HG03280 (cell line): ENCODE data around the gene LHX4.

Source experiments
- ATAC-seq: cut with Tn5 transposase; IDR thresholded peaks from one replicate; pipeline ENCODE4 v1.9.1; 2021; ENCODE audit warnings: mild to moderate bottlenecking, moderate library complexity; ENCODE audit not compliant: unreplicated experiment

The LHX4 gene

DNA sequence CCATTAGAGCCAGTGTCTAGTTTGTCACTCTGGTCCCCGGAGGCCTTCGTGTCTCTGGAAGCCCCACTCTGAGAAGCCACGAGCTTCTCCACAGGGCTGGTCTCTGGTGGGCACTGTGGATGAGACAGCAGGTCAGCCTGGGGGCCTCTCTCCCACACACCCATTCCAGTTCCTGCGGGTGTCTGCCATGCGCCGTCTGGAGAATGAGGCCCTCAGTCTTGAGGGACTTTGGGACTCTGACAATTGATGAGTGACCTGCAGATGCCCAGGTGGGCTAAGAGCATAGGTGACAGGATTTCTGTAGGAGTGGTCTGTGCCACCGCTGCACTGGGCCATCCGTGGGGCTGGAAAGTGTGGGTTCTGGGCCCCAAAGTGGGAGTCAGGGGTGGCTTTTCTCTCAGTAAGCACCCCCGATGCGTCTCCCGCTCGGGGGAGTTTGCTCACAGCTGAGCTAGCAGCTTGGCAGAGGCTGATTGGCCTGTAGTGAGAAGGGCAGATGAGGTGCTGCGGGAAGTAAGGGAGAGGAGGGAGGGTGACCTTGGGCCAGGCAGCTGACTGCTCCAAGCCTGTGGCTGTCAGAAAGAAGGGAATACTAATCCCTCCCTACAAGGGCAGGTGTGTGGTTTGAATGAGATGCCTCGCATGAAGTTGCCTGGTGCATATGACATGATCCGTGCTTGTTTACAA lies 26.4 kb downstream of the LHX4 start:
- ATAC-seq, result no peak

DNA sequence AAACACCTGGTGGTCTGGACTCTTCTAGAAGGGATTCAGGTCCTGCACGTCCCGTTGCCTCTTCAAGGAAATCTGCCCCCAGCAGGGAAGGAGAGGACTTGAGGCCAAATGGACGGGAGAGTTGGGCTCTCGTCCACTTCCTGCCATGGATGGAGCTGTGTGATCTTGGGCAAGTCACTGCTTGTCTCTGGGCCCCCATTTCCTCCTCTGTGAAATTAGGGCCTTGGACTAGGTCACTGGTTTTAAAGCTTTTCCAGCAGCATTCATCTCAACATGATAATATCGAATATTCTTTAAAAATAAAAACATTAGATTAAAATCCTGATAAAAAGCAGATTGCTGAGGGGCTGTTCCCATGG lies 26.9 kb downstream of the LHX4 start:
- ATAC-seq, result no peak

GRCh38 chr1:180257486-180257885 lies 27.4 kb downstream of the LHX4 start:
- no peak for ATAC-seq

DNA sequence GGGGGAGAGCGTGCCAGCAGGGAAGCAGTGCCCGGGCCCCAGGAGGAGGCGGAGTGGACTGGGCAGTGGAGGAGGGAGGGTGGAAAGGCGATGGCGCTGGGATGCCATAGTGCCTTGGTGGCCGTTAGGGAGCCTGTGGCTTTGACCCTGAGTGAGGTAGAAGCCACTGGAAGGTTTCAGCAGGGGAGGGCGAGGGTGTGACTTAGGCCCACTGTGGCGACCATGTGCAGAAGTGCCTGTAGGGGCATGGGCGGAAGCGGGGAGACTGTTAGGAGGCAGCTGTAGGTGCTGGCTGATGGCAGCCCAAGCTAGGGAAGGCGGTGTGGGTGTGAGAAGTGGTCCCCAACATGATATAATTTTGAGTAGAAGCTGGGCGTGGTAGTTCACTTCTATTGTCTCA lies 28.2 kb downstream of the LHX4 start:
- ATAC-seq, result no peak

- ATAC-seq, result no peak
These were observed 28.9 kb downstream of the LHX4 start for GRCh38 chr1:180258935-180259334.

DNA sequence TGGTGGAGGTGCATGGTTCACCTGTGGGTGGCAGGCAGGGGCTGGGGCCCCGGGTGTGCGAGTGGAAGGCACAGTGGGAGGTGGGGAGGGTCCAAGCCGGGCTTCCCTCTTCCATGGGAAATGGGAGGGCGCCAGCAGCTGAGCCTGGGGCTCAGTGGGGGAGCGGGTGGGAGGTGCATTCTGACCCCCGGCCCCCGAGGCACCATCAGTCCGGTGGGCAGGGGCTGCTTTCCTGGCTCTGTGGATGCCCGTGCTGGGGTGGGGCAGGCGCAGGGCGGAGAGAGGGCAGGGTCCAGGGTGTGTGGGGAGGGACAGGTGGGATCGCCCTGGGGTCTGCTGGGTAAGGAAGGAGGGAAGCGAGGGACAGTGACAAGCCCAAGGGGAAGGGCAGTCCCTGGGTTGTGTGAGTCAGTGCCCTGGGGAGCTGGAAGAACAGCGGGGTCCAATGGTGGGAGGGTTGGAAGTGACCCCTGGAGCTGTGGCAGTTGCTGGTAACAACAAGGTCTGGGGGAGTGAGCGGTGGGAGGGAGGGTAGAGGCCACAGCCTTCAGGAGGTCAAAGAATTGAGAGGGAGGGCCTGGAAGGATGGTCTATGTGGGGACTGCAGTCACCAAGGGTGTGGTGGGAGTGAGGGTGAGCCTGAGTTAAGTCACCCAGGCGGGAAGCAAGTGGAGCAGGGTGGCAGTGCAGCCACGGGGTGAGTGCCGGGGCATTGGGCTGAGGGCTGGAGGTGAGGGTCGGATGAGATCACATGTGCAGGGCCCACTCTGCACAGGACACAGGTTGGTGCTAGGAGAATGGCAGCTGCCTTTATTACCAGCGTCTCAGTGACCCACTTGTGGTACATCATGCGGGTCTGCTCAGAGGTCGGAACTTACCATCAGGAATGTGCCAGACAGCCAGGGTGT lies 29.6 kb downstream of the LHX4 start:
- no peak for ATAC-seq

GRCh38 chr1:180260541-180260940 lies 30.5 kb downstream of the LHX4 start:
- ATAC-seq, result no peak

- ATAC-seq, result no peak
These were observed 31.0 kb downstream of the LHX4 start for GRCh38 chr1:180261030-180261429.

- ATAC-seq, result no peak
These were observed 31.6 kb downstream of the LHX4 start for GRCh38 chr1:180261524-180262155.

GRCh38 chr1:180262628-180263488 lies 32.8 kb downstream of the LHX4 start:
- ATAC-seq, result no peak

DNA sequence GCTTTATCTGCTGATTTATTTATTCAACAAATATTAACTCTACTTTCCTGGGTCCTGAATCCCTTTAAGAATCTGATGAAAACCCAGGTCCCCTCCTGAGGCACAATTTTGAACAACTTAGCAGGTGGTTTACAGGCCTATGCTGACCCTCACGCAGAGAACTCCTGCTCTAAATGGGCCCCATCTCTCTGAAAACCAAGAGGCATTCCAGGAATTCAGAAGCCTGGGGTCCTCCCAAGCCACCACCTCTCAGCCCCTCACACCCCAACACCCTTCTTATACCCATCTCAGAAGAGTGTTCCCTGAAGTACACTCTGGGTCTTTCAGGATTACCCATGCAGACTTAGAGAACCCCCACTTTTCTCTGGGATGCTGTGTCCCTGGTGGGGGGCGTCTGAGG lies 34.5 kb downstream of the LHX4 start:
- no peak for ATAC-seq

DNA sequence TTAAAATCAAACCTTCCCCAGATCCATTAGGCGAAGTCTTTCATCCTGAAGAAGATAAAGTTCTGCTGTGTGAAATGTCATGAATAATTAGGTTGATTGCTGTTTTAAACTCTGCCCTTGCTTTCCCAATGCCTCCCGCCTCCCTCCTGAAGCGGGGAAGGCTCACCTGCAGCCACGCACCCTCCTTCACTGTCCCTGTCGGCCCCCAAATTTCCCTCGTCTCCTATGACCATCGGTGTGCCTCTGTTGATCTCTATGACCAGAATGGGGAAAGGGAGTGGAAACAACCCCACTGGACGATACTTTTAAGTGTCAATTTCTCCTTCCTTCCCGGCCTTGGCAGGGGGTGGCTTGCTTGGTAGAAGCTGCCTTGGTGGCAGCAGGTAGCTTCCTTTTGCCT lies 35.1 kb downstream of the LHX4 start:
- ATAC-seq, result no peak

DNA sequence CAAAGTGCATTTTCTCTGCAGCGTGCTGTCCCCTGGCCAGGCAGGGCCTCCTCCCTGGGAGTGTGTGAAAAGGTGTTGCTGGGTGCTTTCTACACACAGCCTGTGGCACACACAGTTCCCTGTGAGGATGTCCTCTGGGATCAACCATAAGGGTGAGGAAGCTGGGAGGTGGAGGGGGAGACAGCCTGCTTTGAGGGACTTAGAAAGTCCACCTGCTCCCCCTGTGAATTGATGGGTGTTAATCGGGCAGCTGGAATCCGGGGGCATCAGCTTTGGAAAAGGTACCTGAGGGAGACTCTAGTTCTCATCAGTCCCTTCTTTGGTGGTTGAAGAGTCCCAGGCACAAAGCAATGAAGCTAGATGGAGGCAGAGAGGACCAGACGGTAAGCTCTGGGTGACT lies 35.8 kb downstream of the LHX4 start:
- no peak for ATAC-seq

GRCh38 chr1:180266275-180267210 lies 36.5 kb downstream of the LHX4 start:
- no peak for ATAC-seq

DNA sequence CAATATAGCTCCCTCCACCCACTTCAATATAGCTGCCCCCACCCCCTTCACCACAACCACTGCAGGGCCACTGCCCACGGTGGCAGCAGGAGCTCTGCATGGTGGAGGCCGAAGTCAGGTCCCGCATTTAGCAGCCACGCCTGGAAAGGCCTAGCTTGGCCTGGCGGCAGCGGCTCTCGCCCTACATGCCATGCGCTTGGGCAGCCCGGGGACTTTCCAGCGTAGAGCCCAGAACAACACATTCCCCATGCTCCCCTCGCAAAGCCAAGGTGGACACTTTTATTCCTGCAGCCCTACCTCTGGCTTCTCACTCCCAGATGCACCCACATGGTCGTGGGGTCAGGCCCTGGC lies 37.1 kb downstream of the LHX4 start:
- ATAC-seq, result no peak

DNA sequence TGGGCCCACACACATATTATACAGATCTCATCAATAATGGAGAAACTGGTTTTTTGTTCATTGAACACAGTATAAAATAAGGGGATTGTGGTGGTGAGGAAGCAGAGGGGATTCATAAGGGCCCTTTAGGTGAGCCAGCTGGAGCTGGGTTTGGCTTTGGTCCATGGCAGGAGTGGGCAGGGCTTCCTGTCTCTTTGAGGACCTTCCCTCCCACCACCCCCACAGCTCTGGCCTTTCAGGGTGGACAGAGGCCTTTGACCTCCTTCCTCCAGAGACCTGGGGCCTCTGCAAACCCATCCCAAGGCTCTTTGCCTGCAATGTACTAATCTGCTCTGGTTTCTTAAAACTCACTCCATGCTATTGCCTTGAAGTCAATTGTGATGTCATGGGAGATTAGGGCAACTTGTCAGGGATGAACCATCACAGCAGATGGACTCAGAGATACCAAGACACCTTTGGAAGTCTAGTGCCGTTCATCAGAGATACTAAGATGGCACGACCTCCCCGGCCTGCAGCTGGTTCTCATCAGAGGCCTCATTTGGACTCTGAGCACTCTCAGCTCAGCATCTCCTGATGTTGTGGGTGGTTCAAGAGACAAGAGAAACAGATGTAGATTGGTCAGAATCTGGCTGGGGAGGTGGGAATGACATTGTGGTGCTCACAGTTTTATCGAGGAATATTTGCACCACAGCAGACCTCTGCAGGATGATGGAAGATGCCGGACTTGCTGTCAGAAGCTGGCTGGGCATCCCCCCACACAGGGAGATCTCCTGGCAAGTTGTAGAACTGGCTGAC lies 37.9 kb downstream of the LHX4 start:
- no peak for ATAC-seq

DNA sequence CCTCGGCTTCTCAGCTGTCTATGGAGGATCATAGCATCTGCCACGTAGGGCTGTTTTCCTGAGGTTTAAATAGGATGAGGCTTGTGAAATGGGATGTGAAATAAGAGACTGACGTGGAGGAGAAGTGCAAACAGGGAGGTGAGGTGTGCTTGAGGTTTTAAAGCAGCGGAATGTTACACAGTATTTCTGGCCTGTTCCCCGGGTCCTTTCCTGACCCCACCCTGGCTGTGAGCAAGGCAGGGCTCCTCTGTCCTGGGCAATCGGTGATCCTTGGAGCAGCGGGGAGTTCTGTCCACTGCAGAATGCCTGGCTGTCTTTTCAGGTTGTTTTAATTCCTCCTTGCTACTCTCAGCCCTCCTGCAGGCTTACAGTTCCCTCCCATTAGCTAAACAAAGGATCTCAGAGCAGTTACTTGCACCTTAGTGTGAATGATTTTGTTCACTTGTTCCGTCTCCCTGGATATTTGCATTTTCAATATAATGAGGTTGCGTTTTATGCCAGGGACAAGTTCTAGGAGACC lies 38.6 kb downstream of the LHX4 start:
- ATAC-seq, result no peak

GRCh38 chr1:180269645-180270529 lies 39.8 kb downstream of the LHX4 start:
- no peak for ATAC-seq
